ENCODE results near the gene SERPINA10. TPM values are rescaled to one million over a fixed set of nuclear protein-coding genes. Genes with fewer than 3 reads are reported as not detected.

The SERPINA10 gene
- total RNA-seq, 5 donors from 2014 or later (not counting 1 experiment from before 2014, with no cell fraction given) = 0.15 TPM; not detected in 4

- Mint-ChIP-seq H3K27ac (no peak overlapping the region), H3K36me3 (no peaks in the 10 kb centered on the region), H3K4me3 (no peak overlapping the region), H3K27me3 (peaks cover 10 to 12% of the 10 kb centered on the region in 2 donors), H3K9me3 (no peaks in the 10 kb centered on the region), H3K4me1 (no peaks in the 10 kb centered on the region)
- H3K27ac ChIP-seq (ENCODE audit: low read length) = no peak overlapping the region
- no peak for ATAC-seq (replicated peaks in 1 of 4)
- ChIA-PET CTCF (no interaction called here), POLR2A (no interaction called here)
- DNase-seq = no peak
- H3K4me1 ChIP-seq (ENCODE audit: control insufficient read depth in 1 of 2, extremely low read depth in 1 of 2, insufficient read depth in 2 of 2, low read length in 2 of 2) = no peaks in the 10 kb centered on the region
- no peaks in the 10 kb centered on the region for H3K36me3 ChIP-seq (ENCODE audit: control insufficient read depth in 2 of 2, extremely low read depth in 1 of 2, insufficient read depth in 1 of 2, low read length in 1 of 2)
- H3K4me3 ChIP-seq (ENCODE audit: control insufficient read depth in 1 of 2, extremely low read depth in 1 of 2, low read length in 1 of 2) = no peak overlapping the region
- WGBS (ENCODE audit: insufficient coverage) = 74% methylated on average over 9 of the region's 9 CpGs
- H3K27me3 ChIP-seq (replicated peaks in 1 of 2; ENCODE audit: control insufficient read depth in 2 of 2, extremely low read depth in 1 of 2, insufficient read depth in 2 of 2, low read length in 1 of 2) = peaks cover 0 to 24% of the 10 kb centered on the region in 2 experiments
- no peaks in the 10 kb centered on the region for H3K9me3 ChIP-seq
Observed at GRCh38 chr14:94295360-94296180, 2.5 kb upstream of the SERPINA10 start.

DNA sequence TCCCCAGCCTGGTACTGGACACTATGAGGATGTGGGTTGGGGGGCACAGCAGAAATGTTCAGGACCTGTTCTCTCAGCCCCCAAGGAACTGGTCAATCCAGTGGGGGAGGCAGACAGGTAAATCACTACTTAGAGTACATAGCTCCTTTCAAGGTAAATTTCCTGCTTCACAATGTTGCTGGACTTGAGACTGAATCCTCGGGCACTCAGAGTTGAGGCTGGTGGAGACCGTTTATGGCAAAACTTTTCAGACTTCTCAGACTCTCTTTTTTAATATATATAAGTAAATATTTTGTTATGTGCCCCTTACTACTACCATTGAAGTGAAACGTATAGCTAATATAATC lies 483 bp upstream of the SERPINA10 start:
- ATAC-seq (replicated peaks in 1 of 4) = no peak
- POLR2A ChIA-PET = no interaction called here
- peaks cover 0 to 27% of the 10 kb centered on the region in 2 experiments for H3K27me3 ChIP-seq (replicated peaks in 1 of 2; ENCODE audit: control insufficient read depth in 2 of 2, extremely low read depth in 1 of 2, insufficient read depth in 2 of 2, low read length in 1 of 2)
- no peaks in the 10 kb centered on the region for H3K4me1 ChIP-seq (ENCODE audit: control insufficient read depth in 1 of 2, extremely low read depth in 1 of 2, insufficient read depth in 2 of 2, low read length in 2 of 2)
- no peaks in the 10 kb centered on the region for H3K9me3 ChIP-seq
- Mint-ChIP-seq H3K27ac (no peak overlapping the region), H3K36me3 (no peaks in the 10 kb centered on the region), H3K27me3 (peaks cover 7 to 8% of the 10 kb centered on the region in 2 donors), H3K4me3 (no peak overlapping the region), H3K9me3 (no peaks in the 10 kb centered on the region), H3K4me1 (no peaks in the 10 kb centered on the region)
- no CpG with 5 or more reads among the region's 3 CpGs for WGBS (ENCODE audit: insufficient coverage)
- CTCF ChIA-PET = no interaction called here
- no peaks in the 10 kb centered on the region for H3K36me3 ChIP-seq (ENCODE audit: control insufficient read depth in 2 of 2, extremely low read depth in 1 of 2, insufficient read depth in 1 of 2, low read length in 1 of 2)
- DNase-seq = no peak
- H3K27ac ChIP-seq (ENCODE audit: low read length) = no peak overlapping the region
- no peak overlapping the region for H3K4me3 ChIP-seq (ENCODE audit: control insufficient read depth in 1 of 2, extremely low read depth in 1 of 2, low read length in 1 of 2)

GRCh38 chr14:94292526-94292871 lies 569 bp downstream of the SERPINA10 start:
- ATAC-seq (replicated peaks in 1 of 4) (no peak), DNase-seq (no peak)
- Mint-ChIP-seq H3K27ac (no peak overlapping the region), H3K4me3 (no peak overlapping the region), H3K27me3 (peaks cover 3 to 5% of the 10 kb centered on the region in 2 donors), H3K36me3 (no peaks in the 10 kb centered on the region), H3K4me1 (no peaks in the 10 kb centered on the region), H3K9me3 (no peaks in the 10 kb centered on the region)
- Histone ChIP-seq H3K9me3 (no peaks in the 10 kb centered on the region), H3K4me3 (ENCODE audit: control insufficient read depth in 1 of 2, extremely low read depth in 1 of 2, low read length in 1 of 2) (no peak overlapping the region), H3K36me3 (ENCODE audit: control insufficient read depth in 2 of 2, extremely low read depth in 1 of 2, insufficient read depth in 1 of 2, low read length in 1 of 2) (no peaks in the 10 kb centered on the region), H3K27ac (ENCODE audit: low read length) (no peak overlapping the region), H3K27me3 (replicated peaks in 1 of 2; ENCODE audit: control insufficient read depth in 2 of 2, extremely low read depth in 1 of 2, insufficient read depth in 2 of 2, low read length in 1 of 2) (peaks cover 0 to 24% of the 10 kb centered on the region in 2 experiments), H3K4me1 (ENCODE audit: control insufficient read depth in 1 of 2, extremely low read depth in 1 of 2, insufficient read depth in 2 of 2, low read length in 2 of 2) (no peaks in the 10 kb centered on the region)
- WGBS (ENCODE audit: insufficient coverage) = 67% methylated on average over 1 of the region's 3 CpGs
- POLR2A ChIA-PET = no interaction called here
- CTCF ChIA-PET = no interaction called here

DNA sequence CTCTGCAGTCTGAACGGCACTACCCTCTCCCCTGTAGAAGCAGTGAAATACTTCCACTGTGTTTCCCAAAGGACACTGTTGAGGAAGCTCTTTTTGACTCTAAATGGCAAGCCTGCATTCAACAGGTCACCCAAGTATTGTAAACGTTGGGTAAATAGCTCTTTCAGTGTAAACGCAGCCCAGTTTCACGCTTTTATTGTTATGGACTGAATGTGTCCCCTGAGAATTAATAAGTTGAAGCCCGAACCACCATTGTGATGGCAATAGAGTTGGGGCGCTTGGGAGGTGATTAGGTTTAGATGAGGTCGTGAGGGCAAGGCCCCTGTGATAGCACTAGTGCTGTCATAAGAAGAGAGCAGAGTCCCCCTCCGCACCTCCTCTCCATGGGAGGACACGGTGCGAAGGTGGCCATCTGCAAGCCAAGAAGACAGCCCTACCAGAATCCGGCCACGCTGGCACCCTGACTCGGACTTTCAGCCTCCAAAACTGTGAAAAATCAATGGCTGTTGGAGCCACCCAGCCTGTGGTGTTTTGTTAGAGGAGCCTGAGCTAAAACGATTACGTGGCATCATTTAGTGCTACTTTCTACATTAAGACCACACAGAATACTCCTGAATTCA lies 1.1 kb downstream of the SERPINA10 start:
- H3K4me3 ChIP-seq (ENCODE audit: control insufficient read depth in 1 of 2, extremely low read depth in 1 of 2, low read length in 1 of 2) = no peak overlapping the region
- no peaks in the 10 kb centered on the region for H3K9me3 Mint-ChIP-seq
- peaks cover 2 to 5% of the 10 kb centered on the region in 2 donors for H3K27me3 Mint-ChIP-seq
- WGBS (ENCODE audit: insufficient coverage) = 82% methylated on average over 8 of the region's 15 CpGs
- H3K27me3 ChIP-seq (replicated peaks in 1 of 2; ENCODE audit: control insufficient read depth in 2 of 2, extremely low read depth in 1 of 2, insufficient read depth in 2 of 2, low read length in 1 of 2) = peaks cover 0 to 24% of the 10 kb centered on the region in 2 experiments
- no peaks in the 10 kb centered on the region for H3K4me1 ChIP-seq (ENCODE audit: control insufficient read depth in 1 of 2, extremely low read depth in 1 of 2, insufficient read depth in 2 of 2, low read length in 2 of 2)
- no peak overlapping the region for H3K27ac Mint-ChIP-seq
- no peaks in the 10 kb centered on the region for H3K36me3 ChIP-seq (ENCODE audit: control insufficient read depth in 2 of 2, extremely low read depth in 1 of 2, insufficient read depth in 1 of 2, low read length in 1 of 2)
- ATAC-seq (replicated peaks in 1 of 4) (no peak), DNase-seq (no peak)
- H3K4me1 Mint-ChIP-seq = no peaks in the 10 kb centered on the region
- H3K4me3 Mint-ChIP-seq = no peak overlapping the region
- no peaks in the 10 kb centered on the region for H3K36me3 Mint-ChIP-seq
- H3K27ac ChIP-seq (ENCODE audit: low read length) = no peak overlapping the region
- POLR2A ChIA-PET = no interaction called here
- CTCF ChIA-PET = no interaction called here
- no peaks in the 10 kb centered on the region for H3K9me3 ChIP-seq

GRCh38 chr14:94291159-94291905 lies 1.7 kb downstream of the SERPINA10 start:
- H3K27me3 Mint-ChIP-seq = peaks cover 0 to 6% of the 10 kb centered on the region in 2 donors
- H3K27ac Mint-ChIP-seq = no peak overlapping the region
- CTCF ChIA-PET = no interaction called here
- H3K4me3 Mint-ChIP-seq = no peak overlapping the region
- no peak for DNase-seq
- H3K9me3 ChIP-seq = no peaks in the 10 kb centered on the region
- no peaks in the 10 kb centered on the region for H3K4me1 Mint-ChIP-seq
- no peak overlapping the region for H3K4me3 ChIP-seq (ENCODE audit: control insufficient read depth in 1 of 2, extremely low read depth in 1 of 2, low read length in 1 of 2)
- no peak overlapping the region for H3K27ac ChIP-seq (ENCODE audit: low read length)
- WGBS (ENCODE audit: insufficient coverage) = 76% methylated on average over 13 of the region's 13 CpGs
- H3K27me3 ChIP-seq (replicated peaks in 1 of 2; ENCODE audit: control insufficient read depth in 2 of 2, extremely low read depth in 1 of 2, insufficient read depth in 2 of 2, low read length in 1 of 2) = peaks cover 0 to 24% of the 10 kb centered on the region in 2 experiments
- no peaks in the 10 kb centered on the region for H3K36me3 Mint-ChIP-seq
- ATAC-seq (replicated peaks in 1 of 4) = no peak
- no peaks in the 10 kb centered on the region for H3K36me3 ChIP-seq (ENCODE audit: control insufficient read depth in 2 of 2, extremely low read depth in 1 of 2, insufficient read depth in 1 of 2, low read length in 1 of 2)
- H3K9me3 Mint-ChIP-seq = no peaks in the 10 kb centered on the region
- POLR2A ChIA-PET = no interaction called here
- H3K4me1 ChIP-seq (ENCODE audit: control insufficient read depth in 1 of 2, extremely low read depth in 1 of 2, insufficient read depth in 2 of 2, low read length in 2 of 2) = no peaks in the 10 kb centered on the region

DNA sequence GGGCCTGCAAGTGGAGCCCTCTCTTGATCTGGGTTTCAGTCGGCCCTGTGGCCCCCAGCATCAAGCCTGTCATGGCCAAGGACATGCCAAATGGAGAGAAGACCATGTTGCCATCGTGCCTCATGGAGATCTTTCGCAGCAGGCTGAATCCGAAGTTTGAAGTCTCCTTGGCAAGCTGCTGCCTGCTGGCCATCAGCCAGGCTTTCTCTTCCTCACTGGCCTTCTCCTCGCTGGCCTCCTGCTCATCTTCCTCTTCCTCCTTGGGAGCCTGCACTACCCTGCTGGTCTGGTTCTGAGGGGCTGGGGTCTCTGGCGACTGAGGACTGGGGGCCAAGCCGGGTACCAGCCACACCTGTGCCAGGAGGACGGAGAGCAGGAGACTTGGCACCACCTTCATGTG lies 2.9 kb downstream of the SERPINA10 start:
- H3K4me1 Mint-ChIP-seq = no peaks in the 10 kb centered on the region
- H3K36me3 Mint-ChIP-seq = no peaks in the 10 kb centered on the region
- H3K4me3 Mint-ChIP-seq = no peak overlapping the region
- peaks cover 0 to 22% of the 10 kb centered on the region in 2 experiments for H3K27me3 ChIP-seq (replicated peaks in 1 of 2; ENCODE audit: control insufficient read depth in 2 of 2, extremely low read depth in 1 of 2, insufficient read depth in 2 of 2, low read length in 1 of 2)
- peaks cover 0 to 6% of the 10 kb centered on the region in 2 donors for H3K27me3 Mint-ChIP-seq
- ChIA-PET CTCF (no interaction called here), POLR2A (no interaction called here)
- H3K9me3 Mint-ChIP-seq = no peaks in the 10 kb centered on the region
- DNase-seq = no peak
- H3K4me1 ChIP-seq (ENCODE audit: control insufficient read depth in 1 of 2, extremely low read depth in 1 of 2, insufficient read depth in 2 of 2, low read length in 2 of 2) = no peaks in the 10 kb centered on the region
- ATAC-seq (replicated peaks in 1 of 4) = no peak
- H3K4me3 ChIP-seq (ENCODE audit: control insufficient read depth in 1 of 2, extremely low read depth in 1 of 2, low read length in 1 of 2) = no peak overlapping the region
- no peak overlapping the region for H3K27ac ChIP-seq (ENCODE audit: low read length)
- no peaks in the 10 kb centered on the region for H3K9me3 ChIP-seq
- WGBS (ENCODE audit: insufficient coverage) = 65% methylated on average over 4 of the region's 8 CpGs
- no peak overlapping the region for H3K27ac Mint-ChIP-seq
- no peaks in the 10 kb centered on the region for H3K36me3 ChIP-seq (ENCODE audit: control insufficient read depth in 2 of 2, extremely low read depth in 1 of 2, insufficient read depth in 1 of 2, low read length in 1 of 2)

Data from T-cell (primary cell).